ENCODE results near the gene SLC4A5.
"Not testable (repeated sequence)": the region's sequence is repeated elsewhere in the genome, so short reads cannot be mapped to it uniquely, and the experiment has no call there.

Gene SLC4A5

GRCh38 chr2:74366036-74366435 lies 22.8 kb upstream of the SLC4A5 start:
- DNase-seq: no peak

GRCh38 chr2:74364533-74365505 lies 21.6 kb upstream of the SLC4A5 start:
- DNase-seq: no peak

GRCh38 chr2:74361327-74361726 lies 18.1 kb upstream of the SLC4A5 start:
- no peak for DNase-seq

GRCh38 chr2:74357627-74358026 lies 14.4 kb upstream of the SLC4A5 start:
- DNase-seq: no peak

- no peak for DNase-seq
Measured at GRCh38 chr2:74349889-74350288, 6.7 kb upstream of the SLC4A5 start.

GRCh38 chr2:74347742-74348141 lies 4.5 kb upstream of the SLC4A5 start:
- DNase-seq: no peak

GRCh38 chr2:74347303-74347702 lies 4.1 kb upstream of the SLC4A5 start:
- no peak for DNase-seq

GRCh38 chr2:74345272-74345943 lies 2.2 kb upstream of the SLC4A5 start:
- DNase-seq: no peak

- not testable (repeated sequence) for DNase-seq
Measured at GRCh38 chr2:74336227-74336626, 7.0 kb downstream of the SLC4A5 start.

- peak; percentile 45 for DNase-seq
Measured at GRCh38 chr2:74334931-74335333, 8.3 kb downstream of the SLC4A5 start.

GRCh38 chr2:74333896-74334586 lies 9.2 kb downstream of the SLC4A5 start:
- DNase-seq: no peak

GRCh38 chr2:74333175-74333574 lies 10.0 kb downstream of the SLC4A5 start:
- peak; percentile 1 for DNase-seq

GRCh38 chr2:74332550-74333174 lies 10.6 kb downstream of the SLC4A5 start:
- no peak for DNase-seq

GRCh38 chr2:74328573-74328972 lies 14.6 kb downstream of the SLC4A5 start:
- DNase-seq: no peak

GRCh38 chr2:74328074-74328473 lies 15.1 kb downstream of the SLC4A5 start:
- DNase-seq: no peak

GRCh38 chr2:74327627-74328026 lies 15.6 kb downstream of the SLC4A5 start:
- DNase-seq: no peak

GRCh38 chr2:74327199-74327598 lies 16.0 kb downstream of the SLC4A5 start:
- DNase-seq: no peak

GRCh38 chr2:74325815-74326214 lies 17.4 kb downstream of the SLC4A5 start:
- DNase-seq: no peak

- DNase-seq: no peak
Measured at GRCh38 chr2:74321737-74322136, 21.5 kb downstream of the SLC4A5 start.

GRCh38 chr2:74317701-74318100 lies 25.5 kb downstream of the SLC4A5 start:
- no peak for DNase-seq

- no peak for DNase-seq
Measured at GRCh38 chr2:74316627-74317295, 26.5 kb downstream of the SLC4A5 start.

GRCh38 chr2:74314107-74314506 lies 29.1 kb downstream of the SLC4A5 start:
- DNase-seq: no peak

Measured in NCI-H345 (cell line).